D341Med (cell line): Measurements from ENCODE around the gene BNIP1.

Experiments
- DNase-seq: peaks from one replicate; pipeline ENCODE4 v3.0.0; 2012; ENCODE audit warnings: low spot score

Gene BNIP1

GRCh38 chr5:173213236-173213933, 69.1 kb downstream of the BNIP1 start:
- no peak for DNase-seq
